GM12878 (cell line): ENCODE measurements around the gene ADAMTS5.

Experiments used
- BHLHE40 ChIP-seq, 2 experiments: fragments of 450-650 bp in 1 of 2; IDR thresholded peaks; 2 replicates each; pipeline ENCODE4 v1.6.1; 2011 to 2017; ENCODE audit warnings: low read depth in 2 of 2, borderline replicate concordance in 1 of 2, improper control_type of control experiment in 1 of 2, low read length in 1 of 2, mild to moderate bottlenecking in 1 of 2
- EGR1 ChIP-seq, 2 experiments: IDR thresholded peaks; 1 replicate in 1 of 2; 2 replicates in 1 of 2; pipeline ENCODE4 v1.6.1; 2011 to 2012; ENCODE audit warnings: low read depth in 2 of 2, low read length in 2 of 2, borderline replicate concordance in 1 of 2, mild to moderate bottlenecking in 1 of 2, moderate library complexity in 1 of 2
- FOS ChIP-seq: IDR thresholded peaks from 3 replicates; pipeline ENCODE4 v1.6.1; 2011; ENCODE audit warnings: borderline replicate concordance; ENCODE audit not compliant: insufficient read length; ENCODE audit errors: extremely low read depth
- NFXL1 ChIP-seq: fragments of 450-650 bp; IDR thresholded peaks from 2 replicates; pipeline ENCODE4 v1.6.1; 2017; ENCODE audit warnings: antibody characterized with exemption, mild to moderate bottlenecking, borderline replicate concordance
- NRF1 ChIP-seq: conservative IDR thresholded peaks from 2 replicates; pipeline ENCODE4 v1.6.1; 2011; ENCODE audit warnings: mild to moderate bottlenecking, low read depth, low read length, improper control_type of control experiment
- RFX5 ChIP-seq: IDR thresholded peaks from 2 replicates; pipeline ENCODE4 v1.6.1; 2011; ENCODE audit warnings: low read depth, low read length, improper control_type of control experiment
- SP1 ChIP-seq: IDR thresholded peaks from one replicate; pipeline ENCODE4 v1.6.1; 2011; ENCODE audit warnings: low read depth, low read length
- TF ChIP-seq, protein P1 (sequence below): IDR thresholded peaks from 2 replicates; pipeline ENCODE4 v1.6.1; 2012; ENCODE audit warnings: improper control_type of control experiment, low read depth, low read length; ENCODE audit not compliant: insufficient replicate concordance
- TF ChIP-seq, protein P2 (sequence below), 3 experiments: IDR thresholded peaks in 2 of 3; conservative IDR thresholded peaks in 1 of 3; 2 replicates each; pipeline ENCODE4 v1.5.1; 2011; ENCODE audit warnings: low read depth in 3 of 3, low read length in 3 of 3, mild to moderate bottlenecking in 3 of 3, control low read depth in 2 of 3, moderate library complexity in 2 of 3, inconsistent platforms in 1 of 3, mixed read lengths in 1 of 3; ENCODE audit not compliant: control insufficient read depth in 2 of 3, insufficient read depth in 1 of 3; ENCODE audit errors: extremely low read depth in 1 of 3
- TF ChIP-seq, protein P3 (sequence below): IDR thresholded peaks from 2 replicates; pipeline ENCODE4 v1.6.1; 2011; ENCODE audit warnings: low read depth, mild to moderate bottlenecking, low read length, moderate library complexity, borderline replicate concordance; ENCODE audit errors: extremely low read depth
- TF ChIP-seq, protein P4 (sequence below): IDR thresholded peaks from 2 replicates; pipeline ENCODE4 v1.6.1; 2011; ENCODE audit warnings: low read depth, low read length, improper control_type of control experiment, borderline replicate concordance
- TF ChIP-seq, protein P5 (sequence below): fragments of 450-650 bp; formaldehyde crosslinking; IDR thresholded peaks from 2 replicates; pipeline ENCODE4 v1.5.0; 2022; ENCODE audit warnings: mild to moderate bottlenecking, missing genetic modification characterization

DNA sequence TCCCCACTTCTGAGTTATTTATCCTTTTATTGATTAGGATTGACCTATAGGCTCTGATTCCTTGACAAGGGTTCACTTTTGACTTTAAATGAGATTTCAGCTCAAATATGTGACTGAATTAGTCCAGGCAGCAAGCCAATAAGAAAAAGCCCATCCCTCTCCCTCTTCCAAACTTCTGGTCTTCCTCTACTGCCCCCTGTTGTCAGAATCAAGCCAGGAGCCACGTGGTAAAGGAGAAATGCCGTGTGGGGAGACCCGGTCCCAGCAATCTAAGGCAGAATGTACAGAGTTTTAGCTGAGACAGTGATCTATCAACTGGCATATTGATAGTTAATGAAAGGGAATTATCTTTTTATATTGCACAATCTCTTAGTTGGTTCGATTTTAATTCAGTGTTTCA is 5.2 kb downstream of the ADAMTS5 start:
- TF ChIP-seq SP1 (no peak), FOS (no peak), RFX5 (no peak), BHLHE40 (IDR thresholded peaks at IDR 0.05; ENCODE audit: borderline replicate concordance in 1 of 2, low read depth in 2 of 2, low read length in 1 of 2) (no peak), NRF1 (no peak), NFXL1 (no peak), EGR1 (IDR thresholded peaks at IDR 0.05; ENCODE audit: borderline replicate concordance in 1 of 2, low read depth in 2 of 2, low read length in 2 of 2) (no peak)
- TF ChIP-seq, protein P1, sequence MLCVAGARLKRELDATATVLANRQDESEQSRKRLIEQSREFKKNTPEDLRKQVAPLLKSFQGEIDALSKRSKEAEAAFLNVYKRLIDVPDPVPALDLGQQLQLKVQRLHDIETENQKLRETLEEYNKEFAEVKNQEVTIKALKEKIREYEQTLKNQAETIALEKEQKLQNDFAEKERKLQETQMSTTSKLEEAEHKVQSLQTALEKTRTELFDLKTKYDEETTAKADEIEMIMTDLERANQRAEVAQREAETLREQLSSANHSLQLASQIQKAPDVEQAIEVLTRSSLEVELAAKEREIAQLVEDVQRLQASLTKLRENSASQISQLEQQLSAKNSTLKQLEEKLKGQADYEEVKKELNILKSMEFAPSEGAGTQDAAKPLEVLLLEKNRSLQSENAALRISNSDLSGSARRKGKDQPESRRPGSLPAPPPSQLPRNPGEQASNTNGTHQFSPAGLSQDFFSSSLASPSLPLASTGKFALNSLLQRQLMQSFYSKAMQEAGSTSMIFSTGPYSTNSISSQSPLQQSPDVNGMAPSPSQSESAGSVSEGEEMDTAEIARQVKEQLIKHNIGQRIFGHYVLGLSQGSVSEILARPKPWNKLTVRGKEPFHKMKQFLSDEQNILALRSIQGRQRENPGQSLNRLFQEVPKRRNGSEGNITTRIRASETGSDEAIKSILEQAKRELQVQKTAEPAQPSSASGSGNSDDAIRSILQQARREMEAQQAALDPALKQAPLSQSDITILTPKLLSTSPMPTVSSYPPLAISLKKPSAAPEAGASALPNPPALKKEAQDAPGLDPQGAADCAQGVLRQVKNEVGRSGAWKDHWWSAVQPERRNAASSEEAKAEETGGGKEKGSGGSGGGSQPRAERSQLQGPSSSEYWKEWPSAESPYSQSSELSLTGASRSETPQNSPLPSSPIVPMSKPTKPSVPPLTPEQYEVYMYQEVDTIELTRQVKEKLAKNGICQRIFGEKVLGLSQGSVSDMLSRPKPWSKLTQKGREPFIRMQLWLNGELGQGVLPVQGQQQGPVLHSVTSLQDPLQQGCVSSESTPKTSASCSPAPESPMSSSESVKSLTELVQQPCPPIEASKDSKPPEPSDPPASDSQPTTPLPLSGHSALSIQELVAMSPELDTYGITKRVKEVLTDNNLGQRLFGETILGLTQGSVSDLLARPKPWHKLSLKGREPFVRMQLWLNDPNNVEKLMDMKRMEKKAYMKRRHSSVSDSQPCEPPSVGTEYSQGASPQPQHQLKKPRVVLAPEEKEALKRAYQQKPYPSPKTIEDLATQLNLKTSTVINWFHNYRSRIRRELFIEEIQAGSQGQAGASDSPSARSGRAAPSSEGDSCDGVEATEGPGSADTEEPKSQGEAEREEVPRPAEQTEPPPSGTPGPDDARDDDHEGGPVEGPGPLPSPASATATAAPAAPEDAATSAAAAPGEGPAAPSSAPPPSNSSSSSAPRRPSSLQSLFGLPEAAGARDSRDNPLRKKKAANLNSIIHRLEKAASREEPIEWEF: no peak
- TF ChIP-seq, protein P2, sequence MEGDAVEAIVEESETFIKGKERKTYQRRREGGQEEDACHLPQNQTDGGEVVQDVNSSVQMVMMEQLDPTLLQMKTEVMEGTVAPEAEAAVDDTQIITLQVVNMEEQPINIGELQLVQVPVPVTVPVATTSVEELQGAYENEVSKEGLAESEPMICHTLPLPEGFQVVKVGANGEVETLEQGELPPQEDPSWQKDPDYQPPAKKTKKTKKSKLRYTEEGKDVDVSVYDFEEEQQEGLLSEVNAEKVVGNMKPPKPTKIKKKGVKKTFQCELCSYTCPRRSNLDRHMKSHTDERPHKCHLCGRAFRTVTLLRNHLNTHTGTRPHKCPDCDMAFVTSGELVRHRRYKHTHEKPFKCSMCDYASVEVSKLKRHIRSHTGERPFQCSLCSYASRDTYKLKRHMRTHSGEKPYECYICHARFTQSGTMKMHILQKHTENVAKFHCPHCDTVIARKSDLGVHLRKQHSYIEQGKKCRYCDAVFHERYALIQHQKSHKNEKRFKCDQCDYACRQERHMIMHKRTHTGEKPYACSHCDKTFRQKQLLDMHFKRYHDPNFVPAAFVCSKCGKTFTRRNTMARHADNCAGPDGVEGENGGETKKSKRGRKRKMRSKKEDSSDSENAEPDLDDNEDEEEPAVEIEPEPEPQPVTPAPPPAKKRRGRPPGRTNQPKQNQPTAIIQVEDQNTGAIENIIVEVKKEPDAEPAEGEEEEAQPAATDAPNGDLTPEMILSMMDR (IDR thresholded peaks at IDR 0.05 in 2 of 3, conservative IDR thresholded peaks at IDR 0.05 in 1 of 3; ENCODE audit: control insufficient read depth in 2 of 3, extremely low read depth in 1 of 3, insufficient read depth in 1 of 3, low read depth in 3 of 3, low read length in 3 of 3): no peak
- TF ChIP-seq, protein P3, sequence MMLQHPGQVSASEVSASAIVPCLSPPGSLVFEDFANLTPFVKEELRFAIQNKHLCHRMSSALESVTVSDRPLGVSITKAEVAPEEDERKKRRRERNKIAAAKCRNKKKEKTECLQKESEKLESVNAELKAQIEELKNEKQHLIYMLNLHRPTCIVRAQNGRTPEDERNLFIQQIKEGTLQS: no peak
- TF ChIP-seq, protein P4, sequence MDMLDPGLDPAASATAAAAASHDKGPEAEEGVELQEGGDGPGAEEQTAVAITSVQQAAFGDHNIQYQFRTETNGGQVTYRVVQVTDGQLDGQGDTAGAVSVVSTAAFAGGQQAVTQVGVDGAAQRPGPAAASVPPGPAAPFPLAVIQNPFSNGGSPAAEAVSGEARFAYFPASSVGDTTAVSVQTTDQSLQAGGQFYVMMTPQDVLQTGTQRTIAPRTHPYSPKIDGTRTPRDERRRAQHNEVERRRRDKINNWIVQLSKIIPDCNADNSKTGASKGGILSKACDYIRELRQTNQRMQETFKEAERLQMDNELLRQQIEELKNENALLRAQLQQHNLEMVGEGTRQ: no peak
- TF ChIP-seq, protein P5, sequence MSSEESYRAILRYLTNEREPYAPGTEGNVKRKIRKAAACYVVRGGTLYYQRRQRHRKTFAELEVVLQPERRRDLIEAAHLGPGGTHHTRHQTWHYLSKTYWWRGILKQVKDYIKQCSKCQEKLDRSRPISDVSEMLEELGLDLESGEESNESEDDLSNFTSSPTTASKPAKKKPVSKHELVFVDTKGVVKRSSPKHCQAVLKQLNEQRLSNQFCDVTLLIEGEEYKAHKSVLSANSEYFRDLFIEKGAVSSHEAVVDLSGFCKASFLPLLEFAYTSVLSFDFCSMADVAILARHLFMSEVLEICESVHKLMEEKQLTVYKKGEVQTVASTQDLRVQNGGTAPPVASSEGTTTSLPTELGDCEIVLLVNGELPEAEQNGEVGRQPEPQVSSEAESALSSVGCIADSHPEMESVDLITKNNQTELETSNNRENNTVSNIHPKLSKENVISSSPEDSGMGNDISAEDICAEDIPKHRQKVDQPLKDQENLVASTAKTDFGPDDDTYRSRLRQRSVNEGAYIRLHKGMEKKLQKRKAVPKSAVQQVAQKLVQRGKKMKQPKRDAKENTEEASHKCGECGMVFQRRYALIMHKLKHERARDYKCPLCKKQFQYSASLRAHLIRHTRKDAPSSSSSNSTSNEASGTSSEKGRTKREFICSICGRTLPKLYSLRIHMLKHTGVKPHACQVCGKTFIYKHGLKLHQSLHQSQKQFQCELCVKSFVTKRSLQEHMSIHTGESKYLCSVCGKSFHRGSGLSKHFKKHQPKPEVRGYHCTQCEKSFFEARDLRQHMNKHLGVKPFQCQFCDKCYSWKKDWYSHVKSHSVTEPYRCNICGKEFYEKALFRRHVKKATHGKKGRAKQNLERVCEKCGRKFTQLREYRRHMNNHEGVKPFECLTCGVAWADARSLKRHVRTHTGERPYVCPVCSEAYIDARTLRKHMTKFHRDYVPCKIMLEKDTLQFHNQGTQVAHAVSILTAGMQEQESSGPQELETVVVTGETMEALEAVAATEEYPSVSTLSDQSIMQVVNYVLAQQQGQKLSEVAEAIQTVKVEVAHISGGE: no peak
